CD8-positive, alpha-beta memory T cell (primary cell): ENCODE data around the gene MRPS33. TPM values are rescaled to one million over a fixed set of nuclear protein-coding genes. Genes with fewer than 3 reads are reported as not detected.

Experiments
- CTCF ChIA-PET: fragments of 350-600 bp; sonication (Branson Sonifier 250); formaldehyde crosslinking; loops from one replicate; lab custom pipeline; 2021; ENCODE audit warnings: antibody characterized with exemption; lab: Charles Lee
- POLR2A ChIA-PET: fragments of 350-600 bp; sonication (Branson Sonifier 250); formaldehyde crosslinking; loops from one replicate; lab custom pipeline; 2021; ENCODE audit warnings: antibody characterized with exemption; lab: Charles Lee
- DNase-seq, 5 donors: peaks; one replicate each; pipeline versions ENCODE4 v3.0.0 to v3.0.0-alpha.2; 2020 to 2022; ENCODE audit warnings: mixed read lengths in 1 of 5
- H3K27ac ChIP-seq: one replicate; pipeline ENCODE4 v1.7.0; 2013; ENCODE audit warnings: low read depth, mild to moderate bottlenecking, low read length, moderate library complexity
- H3K27me3 ChIP-seq: 2 replicates; pipeline ENCODE4 v1.7.0; 2013; ENCODE audit warnings: low read length, mild to moderate bottlenecking; ENCODE audit not compliant: insufficient read depth, poor library complexity, severe bottlenecking
- H3K36me3 ChIP-seq: 2 replicates; pipeline ENCODE4 v1.7.0; 2013; ENCODE audit warnings: mild to moderate bottlenecking, low read length, moderate library complexity; ENCODE audit not compliant: insufficient read depth
- H3K4me1 ChIP-seq: 2 replicates; pipeline ENCODE4 v1.7.0; 2013; ENCODE audit warnings: mild to moderate bottlenecking, low read length, moderate library complexity; ENCODE audit not compliant: insufficient read depth
- H3K4me3 ChIP-seq: 2 replicates; pipeline ENCODE4 v1.7.0; 2013; ENCODE audit warnings: mild to moderate bottlenecking, low read length
- H3K9me3 ChIP-seq: 2 replicates; pipeline ENCODE4 v1.7.0; 2013; ENCODE audit warnings: mild to moderate bottlenecking, low read length
- H3K27ac Mint-ChIP-seq, 8 donors: one replicate each; pipeline ENCODE4 v1.8.0; 2020 to 2021; ENCODE audit warnings: mixed read lengths in 8 of 8, mild to moderate bottlenecking in 6 of 8, inconsistent platforms in 3 of 8, moderate library complexity in 3 of 8
- H3K27me3 Mint-ChIP-seq, 2 donors: one replicate each; pipeline ENCODE4 v1.8.0; 2020 to 2021; ENCODE audit warnings: mixed read lengths in 2 of 2, mild to moderate bottlenecking in 1 of 2, moderate library complexity in 1 of 2
- H3K36me3 Mint-ChIP-seq, 3 donors: one replicate each; pipeline ENCODE4 v1.8.0; 2020 to 2021; ENCODE audit warnings: mixed read lengths in 3 of 3, inconsistent platforms in 1 of 3, mild to moderate bottlenecking in 1 of 3
- H3K4me1 Mint-ChIP-seq, 3 donors: one replicate each; pipeline ENCODE4 v1.8.0; 2020 to 2021; ENCODE audit warnings: mixed read lengths in 3 of 3, inconsistent platforms in 1 of 3, mild to moderate bottlenecking in 1 of 3
- H3K4me3 Mint-ChIP-seq, 7 donors: one replicate each; pipeline ENCODE4 v1.8.0; 2020 to 2021; ENCODE audit warnings: mixed read lengths in 7 of 7, mild to moderate bottlenecking in 6 of 7, moderate library complexity in 4 of 7, inconsistent platforms in 2 of 7
- H3K9me3 Mint-ChIP-seq, 5 donors: one replicate each; pipeline ENCODE4 v1.8.0; 2020 to 2022; ENCODE audit warnings: mixed read lengths in 5 of 5, mild to moderate bottlenecking in 3 of 5, moderate library complexity in 2 of 5, inconsistent platforms in 1 of 5
- polyA plus RNA-seq: library from polyadenylated mRNA; unstranded; fragments of 300-500 nt; fragmentation: Illumina TruSeq; gene quantifications from one replicate; pipeline ENCODE4 v1.2.3, GENCODE V29; 2021
- total RNA-seq, 2 experiments: library from RNA; stranded (reverse); gene quantifications; one replicate each; pipeline ENCODE4 v1.2.3, GENCODE V29; 2021

The MRPS33 gene
- total and polyA plus RNA-seq, 3 experiments from 2014 or later, result 82.0 to 114 (median 113) TPM

DNA sequence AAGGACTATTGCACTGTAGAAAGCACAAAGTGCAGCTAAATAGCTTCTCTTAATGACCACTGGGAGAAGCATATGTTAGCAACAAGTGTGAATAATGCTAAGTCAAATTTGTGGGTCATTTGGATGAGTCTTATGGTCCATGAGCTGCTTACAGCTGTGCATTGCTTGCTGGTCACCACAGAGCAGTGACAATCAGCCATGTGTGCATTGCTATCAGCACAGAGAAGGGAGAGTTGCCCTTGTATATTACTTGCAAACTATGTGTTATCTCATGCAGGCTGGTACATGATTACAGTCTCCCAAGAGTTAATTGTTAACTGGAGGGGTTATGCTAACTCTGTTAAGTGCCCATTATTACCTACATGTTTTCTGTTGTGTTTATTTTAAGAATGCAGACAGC is 25.7 kb downstream of the MRPS33 start:
- DNase-seq, result no peak
- Histone ChIP-seq H3K4me1 (no peaks in the 10 kb centered on the region), H3K36me3 (no peaks in the 10 kb centered on the region), H3K27me3 (no peaks in the 10 kb centered on the region), H3K4me3 (no peak overlapping the region), H3K27ac (no peak overlapping the region), H3K9me3 (no peaks in the 10 kb centered on the region)
- ChIA-PET POLR2A (no interaction called here), CTCF (no interaction called here)
- H3K27ac Mint-ChIP-seq, result peak overlapping the region in 1 of 8 donors; percentile 72
- H3K4me3 Mint-ChIP-seq, result no peak overlapping the region
- no peaks in the 10 kb centered on the region for H3K36me3 Mint-ChIP-seq
- peaks cover 3 to 7% (median 6%) of the 10 kb centered on the region in 5 donors for H3K9me3 Mint-ChIP-seq
- H3K4me1 Mint-ChIP-seq, result no peaks in the 10 kb centered on the region
- H3K27me3 Mint-ChIP-seq, result peaks cover 9 to 26% of the 10 kb centered on the region in 2 donors

- no peaks in the 10 kb centered on the region for H3K4me1 ChIP-seq
- H3K4me3 ChIP-seq, result no peak overlapping the region
- no peaks in the 10 kb centered on the region for H3K36me3 Mint-ChIP-seq
- CTCF ChIA-PET, result interaction anchor here (1.4 kb wide), 1 partner anchor 173 kb away, joined by 3 read pairs; no protein-coding TSS in a partner anchor
- no peak for DNase-seq
- H3K36me3 ChIP-seq, result no peaks in the 10 kb centered on the region
- H3K27ac Mint-ChIP-seq, result no peak overlapping the region
- H3K27me3 Mint-ChIP-seq, result peaks cover 16 to 48% of the 10 kb centered on the region in 2 donors
- no peak overlapping the region for H3K4me3 Mint-ChIP-seq
- H3K9me3 ChIP-seq, result no peaks in the 10 kb centered on the region
- peaks cover 3 to 9% (median 7%) of the 10 kb centered on the region in 5 donors for H3K9me3 Mint-ChIP-seq
- H3K4me1 Mint-ChIP-seq, result no peaks in the 10 kb centered on the region
- POLR2A ChIA-PET, result no interaction called here
- H3K27ac ChIP-seq, result no peak overlapping the region
- H3K27me3 ChIP-seq, result no peaks in the 10 kb centered on the region
Measured at GRCh38 chr7:140983802-140984201, 30.9 kb downstream of the MRPS33 start.

GRCh38 chr7:140982508-140982907 is 32.2 kb downstream of the MRPS33 start:
- Histone ChIP-seq H3K4me1 (no peaks in the 10 kb centered on the region), H3K36me3 (no peaks in the 10 kb centered on the region), H3K27ac (no peak overlapping the region), H3K27me3 (no peaks in the 10 kb centered on the region), H3K4me3 (no peak overlapping the region), H3K9me3 (no peaks in the 10 kb centered on the region)
- ChIA-PET POLR2A (interaction anchor here (0.6 kb wide), 1 partner anchor 157 kb away, joined by 5 read pairs; no protein-coding TSS in a partner anchor), CTCF (no interaction called here)
- peak in 1 of 5 donors; percentile 8 for DNase-seq
- Mint-ChIP-seq H3K9me3 (peaks cover 3 to 9% (median 7%) of the 10 kb centered on the region in 5 donors), H3K4me3 (no peak overlapping the region), H3K27ac (no peak overlapping the region), H3K27me3 (peaks cover 16 to 48% of the 10 kb centered on the region in 2 donors), H3K4me1 (no peaks in the 10 kb centered on the region), H3K36me3 (no peaks in the 10 kb centered on the region)

- ChIA-PET POLR2A (interaction anchor here (0.6 kb wide), 1 partner anchor 157 kb away, joined by 5 read pairs; no protein-coding TSS in a partner anchor), CTCF (no interaction called here)
- H3K36me3 ChIP-seq, result no peaks in the 10 kb centered on the region
- H3K27me3 ChIP-seq, result no peaks in the 10 kb centered on the region
- no peaks in the 10 kb centered on the region for H3K36me3 Mint-ChIP-seq
- no peak for DNase-seq
- no peaks in the 10 kb centered on the region for H3K9me3 ChIP-seq
- no peak overlapping the region for H3K4me3 ChIP-seq
- H3K4me1 ChIP-seq, result no peaks in the 10 kb centered on the region
- H3K9me3 Mint-ChIP-seq, result peaks cover 3 to 9% (median 7%) of the 10 kb centered on the region in 5 donors
- peaks cover 14 to 44% of the 10 kb centered on the region in 2 donors for H3K27me3 Mint-ChIP-seq
- H3K4me3 Mint-ChIP-seq, result no peak overlapping the region
- H3K27ac ChIP-seq, result no peak overlapping the region
- no peaks in the 10 kb centered on the region for H3K4me1 Mint-ChIP-seq
- no peak overlapping the region for H3K27ac Mint-ChIP-seq
Measured at GRCh38 chr7:140981951-140982350, 32.8 kb downstream of the MRPS33 start.

- ChIA-PET CTCF (no interaction called here), POLR2A (no interaction called here)
- H3K27ac ChIP-seq, result no peak overlapping the region
- Mint-ChIP-seq H3K36me3 (no peaks in the 10 kb centered on the region), H3K9me3 (no peaks in the 10 kb centered on the region), H3K4me3 (no peak overlapping the region), H3K27ac (no peak overlapping the region), H3K27me3 (peaks cover 7 to 30% of the 10 kb centered on the region in 2 donors), H3K4me1 (no peaks in the 10 kb centered on the region)
- H3K27me3 ChIP-seq, result no peaks in the 10 kb centered on the region
- H3K4me1 ChIP-seq, result no peaks in the 10 kb centered on the region
- no peak for DNase-seq
- H3K9me3 ChIP-seq, result no peaks in the 10 kb centered on the region
- no peaks in the 10 kb centered on the region for H3K36me3 ChIP-seq
- H3K4me3 ChIP-seq, result no peak overlapping the region
Measured at GRCh38 chr7:140977741-140978140, 37.0 kb downstream of the MRPS33 start.

- Mint-ChIP-seq H3K4me1 (no peaks in the 10 kb centered on the region), H3K4me3 (no peak overlapping the region)
- CTCF ChIA-PET, result no interaction called here
Measured at GRCh38 chr7:140972876-140973829, 41.6 kb downstream of the MRPS33 start.

GRCh38 chr7:140972344-140972743 is 42.4 kb downstream of the MRPS33 start:
- ChIA-PET POLR2A (no interaction called here), CTCF (no interaction called here)
- Mint-ChIP-seq H3K36me3 (no peaks in the 10 kb centered on the region), H3K27ac (peak overlapping the region in 2 of 8 donors; percentile 4 to 33), H3K4me3 (no peak overlapping the region), H3K4me1 (no peaks in the 10 kb centered on the region), H3K9me3 (no peaks in the 10 kb centered on the region), H3K27me3 (peaks cover 4 to 17% of the 10 kb centered on the region in 2 donors)
- Histone ChIP-seq H3K27me3 (no peaks in the 10 kb centered on the region), H3K4me3 (no peak overlapping the region), H3K9me3 (no peaks in the 10 kb centered on the region), H3K27ac (no peak overlapping the region), H3K4me1 (no peaks in the 10 kb centered on the region), H3K36me3 (no peaks in the 10 kb centered on the region)
- DNase-seq, result no peak

More at GRCh38 chr7:140972876-140973829, 41.6 kb downstream of the MRPS33 start:
- H3K9me3 Mint-ChIP-seq, result no peaks in the 10 kb centered on the region
- no peak overlapping the region for H3K27ac ChIP-seq
- H3K36me3 ChIP-seq, result no peaks in the 10 kb centered on the region
- no peaks in the 10 kb centered on the region for H3K4me1 ChIP-seq
- no peak overlapping the region for H3K27ac Mint-ChIP-seq
- no peaks in the 10 kb centered on the region for H3K9me3 ChIP-seq
- no peaks in the 10 kb centered on the region for H3K36me3 Mint-ChIP-seq
- H3K4me3 ChIP-seq, result no peak overlapping the region
- no peak for DNase-seq
- peaks cover 1 to 13% of the 10 kb centered on the region in 2 donors for H3K27me3 Mint-ChIP-seq
- H3K27me3 ChIP-seq, result no peaks in the 10 kb centered on the region
- POLR2A ChIA-PET, result no interaction called here

GRCh38 chr7:140967438-140967837 is 47.3 kb downstream of the MRPS33 start:
- H3K27ac Mint-ChIP-seq, result no peak overlapping the region
- POLR2A ChIA-PET, result no interaction called here
- no peak overlapping the region for H3K4me3 Mint-ChIP-seq

More at GRCh38 chr7:140967438-140967837, 47.3 kb downstream of the MRPS33 start:
- no peaks in the 10 kb centered on the region for H3K27me3 ChIP-seq
- H3K27me3 Mint-ChIP-seq, result peaks cover 6 to 15% of the 10 kb centered on the region in 2 donors
- H3K4me3 ChIP-seq, result no peak overlapping the region
- no peak for DNase-seq
- no peaks in the 10 kb centered on the region for H3K9me3 ChIP-seq
- no peak overlapping the region for H3K27ac ChIP-seq
- no peaks in the 10 kb centered on the region for H3K36me3 Mint-ChIP-seq
- CTCF ChIA-PET, result no interaction called here
- no peaks in the 10 kb centered on the region for H3K4me1 Mint-ChIP-seq
- H3K9me3 Mint-ChIP-seq, result no peaks in the 10 kb centered on the region
- no peaks in the 10 kb centered on the region for H3K36me3 ChIP-seq
- H3K4me1 ChIP-seq, result no peaks in the 10 kb centered on the region
